Gastrocnemius medialis (tissue), 4 donors: ENCODE measurements around the gene HBS1L.

ENCODE experiments used
- POLR2A ChIP-seq, 2 donors: fragments of 450-650 bp; IDR thresholded peaks; one replicate each; pipeline ENCODE4 v1.6.1; 2017; ENCODE audit warnings: antibody characterized with exemption in 2 of 2, mild to moderate bottlenecking in 2 of 2, moderate library complexity in 2 of 2
- TF ChIP-seq, protein P1 (sequence below), 5 experiments: fragments of 450-650 bp in 3 of 5; fragments of 200-600 bp in 2 of 5; sonication (generic) in 2 of 5; IDR thresholded peaks in 4 of 5; conservative IDR thresholded peaks in 1 of 5; 1 replicate in 4 of 5; 2 replicates in 1 of 5; pipeline ENCODE4 v1.5.1; 2016 to 2019; ENCODE audit warnings: antibody characterized with exemption in 5 of 5, mild to moderate bottlenecking in 3 of 5, moderate library complexity in 3 of 5

DNA sequence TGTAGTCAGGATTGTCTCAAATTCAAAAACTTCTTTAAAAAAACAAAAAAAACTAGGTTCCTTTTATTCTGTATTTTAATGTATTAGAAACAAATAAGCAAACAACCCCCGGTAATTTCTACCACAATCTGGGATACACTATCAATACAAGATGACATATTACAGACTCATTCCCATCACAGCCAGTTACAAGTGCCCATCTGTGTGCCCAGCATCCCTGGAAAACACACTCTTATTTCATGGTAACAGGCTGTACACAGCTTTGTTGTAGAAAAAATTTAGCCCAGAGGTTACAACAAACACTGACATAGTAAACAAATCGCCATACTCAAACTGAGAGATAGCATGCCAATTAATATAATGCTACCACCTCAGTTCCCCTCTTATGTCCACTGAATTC lies 16.3 kb downstream of the HBS1L start:
- TF ChIP-seq, protein P1, sequence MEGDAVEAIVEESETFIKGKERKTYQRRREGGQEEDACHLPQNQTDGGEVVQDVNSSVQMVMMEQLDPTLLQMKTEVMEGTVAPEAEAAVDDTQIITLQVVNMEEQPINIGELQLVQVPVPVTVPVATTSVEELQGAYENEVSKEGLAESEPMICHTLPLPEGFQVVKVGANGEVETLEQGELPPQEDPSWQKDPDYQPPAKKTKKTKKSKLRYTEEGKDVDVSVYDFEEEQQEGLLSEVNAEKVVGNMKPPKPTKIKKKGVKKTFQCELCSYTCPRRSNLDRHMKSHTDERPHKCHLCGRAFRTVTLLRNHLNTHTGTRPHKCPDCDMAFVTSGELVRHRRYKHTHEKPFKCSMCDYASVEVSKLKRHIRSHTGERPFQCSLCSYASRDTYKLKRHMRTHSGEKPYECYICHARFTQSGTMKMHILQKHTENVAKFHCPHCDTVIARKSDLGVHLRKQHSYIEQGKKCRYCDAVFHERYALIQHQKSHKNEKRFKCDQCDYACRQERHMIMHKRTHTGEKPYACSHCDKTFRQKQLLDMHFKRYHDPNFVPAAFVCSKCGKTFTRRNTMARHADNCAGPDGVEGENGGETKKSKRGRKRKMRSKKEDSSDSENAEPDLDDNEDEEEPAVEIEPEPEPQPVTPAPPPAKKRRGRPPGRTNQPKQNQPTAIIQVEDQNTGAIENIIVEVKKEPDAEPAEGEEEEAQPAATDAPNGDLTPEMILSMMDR (IDR thresholded peaks at IDR 0.05 in 4 of 5, conservative IDR thresholded peaks at IDR 0.05 in 1 of 5), result no peak
- TF ChIP-seq POLR2A (IDR thresholded peaks at IDR 0.05), result no peak
